H1 (cell line): ENCODE measurements around the gene PDYN. TPM values are rescaled to one million over a fixed set of nuclear protein-coding genes. Genes with fewer than 3 reads are reported as not detected.

ENCODE experiments used
- CTCF ChIA-PET: fragments of 300-600 bp; sonication (Branson Sonifier 250); formaldehyde crosslinking; loops from one replicate; lab custom pipeline; 2021; ENCODE audit not compliant: partially characterized antibody; lab: Charles Lee
- POLR2A ChIA-PET: fragments of 300-600 bp; sonication (Branson Sonifier 250); formaldehyde crosslinking; loops from one replicate; lab custom pipeline; 2021; ENCODE audit warnings: inconsistent platforms; ENCODE audit not compliant: partially characterized antibody; lab: Charles Lee
- DNase-seq, 2 experiments: peaks; one replicate each; pipeline versions ENCODE4 v3.0.0 to v3.0.0-alpha.2; 2010 to 2022; ENCODE audit warnings: low spot score in 2 of 2, low read depth in 1 of 2, mixed read lengths in 1 of 2
- FAIRE-seq: peaks from 2 replicates; lab custom pipeline; 2011; peaks lifted over from hg19 to GRCh38; lab: Jason Lieb, UNC
- H2AFZ ChIP-seq: 2 replicates; pipeline ENCODE4 v1.8.1; 2012; ENCODE audit warnings: low read length, inconsistent platforms
- H2AK5ac ChIP-seq: 2 replicates; pipeline ENCODE4 v1.6.1; 2013; ENCODE audit warnings: low read depth, low read length
- H2BK120ac ChIP-seq: replicated peaks from 2 replicates; pipeline ENCODE3; 2013; ENCODE audit warnings: low read depth, low read length, inconsistent platforms
- H2BK12ac ChIP-seq: 2 replicates; pipeline ENCODE4 v1.6.1; 2013; ENCODE audit warnings: low read depth, low read length
- H2BK15ac ChIP-seq: 2 replicates; pipeline ENCODE4 v1.6.1; 2013; ENCODE audit warnings: low read length
- H2BK20ac ChIP-seq: 2 replicates; pipeline ENCODE4 v1.6.1; 2013; ENCODE audit warnings: low read length
- H2BK5ac ChIP-seq: 2 replicates; pipeline ENCODE4 v1.6.1; 2013; ENCODE audit warnings: low read depth, low read length
- H3K14ac ChIP-seq: 2 replicates; pipeline ENCODE4 v1.6.1; 2013; ENCODE audit warnings: inconsistent platforms; ENCODE audit not compliant: insufficient read length
- H3K18ac ChIP-seq: 2 replicates; pipeline ENCODE4 v1.6.1; 2013; ENCODE audit warnings: low read length; ENCODE audit errors: extremely low read depth
- H3K23ac ChIP-seq: 2 replicates; pipeline ENCODE4 v1.6.1; 2013; ENCODE audit warnings: inconsistent platforms; ENCODE audit not compliant: insufficient read length
- H3K23me2 ChIP-seq: 2 replicates; pipeline ENCODE4 v1.6.1; 2013; ENCODE audit warnings: low read depth, low read length
- H3K27ac ChIP-seq: 2 replicates; pipeline ENCODE4 v1.6.1; 2011; ENCODE audit warnings: low read depth, low read length, inconsistent platforms
- H3K27me3 ChIP-seq, 4 experiments: replicated peaks in 1 of 4; 1 replicate in 1 of 4; 2 replicates in 3 of 4; pipeline versions ENCODE4 v1.6.1 to v1.8.1; 2011 to 2013; ENCODE audit warnings: low read length in 3 of 4, mild to moderate bottlenecking in 3 of 4, inconsistent platforms in 2 of 4, mixed read lengths in 2 of 4, moderate library complexity in 1 of 4; ENCODE audit not compliant: control insufficient read depth in 3 of 4, insufficient read depth in 3 of 4; ENCODE audit errors: extremely low read depth in 1 of 4
- H3K36me3 ChIP-seq, 4 experiments: 2 replicates each; pipeline versions ENCODE4 v1.6.1 to v1.8.1; 2011 to 2013; ENCODE audit warnings: mild to moderate bottlenecking in 4 of 4, low read length in 3 of 4, moderate library complexity in 2 of 4, control low read depth in 1 of 4, inconsistent platforms in 1 of 4; ENCODE audit not compliant: insufficient read depth in 4 of 4, control insufficient read depth in 2 of 4
- H3K4ac ChIP-seq: replicated peaks from 2 replicates; pipeline ENCODE3; 2013; ENCODE audit warnings: low read length, low read depth, mixed read lengths, inconsistent platforms; ENCODE audit not compliant: insufficient read length
- H3K4me1 ChIP-seq, 4 experiments: replicated peaks in 1 of 4; 1 replicate in 1 of 4; 2 replicates in 3 of 4; pipeline versions ENCODE4 v1.6.1 to v1.8.1; 2011 to 2013; ENCODE audit warnings: low read length in 3 of 4, inconsistent platforms in 2 of 4, mixed read lengths in 1 of 4; ENCODE audit not compliant: insufficient read depth in 4 of 4, control insufficient read depth in 3 of 4
- H3K4me2 ChIP-seq, 2 experiments: 2 replicates each; pipeline versions ENCODE4 v1.6.1 to v1.8.1; 2011 to 2013; ENCODE audit warnings: low read depth in 2 of 2, low read length in 2 of 2, control low read depth in 1 of 2, inconsistent platforms in 1 of 2, mild to moderate bottlenecking in 1 of 2; ENCODE audit not compliant: insufficient read depth in 1 of 2
- H3K4me3 ChIP-seq, 4 experiments: fragments of 200-600, 300-600 bp in 1 of 4; sonication (generic), shearing (Covaris generic), sonication (Bioruptor Twin) in 1 of 4; 2 replicates each; pipeline versions ENCODE4 v1.5.1 to v1.8.1; 2011 to 2016; ENCODE audit warnings: low read length in 4 of 4, low read depth in 3 of 4, control low read depth in 2 of 4, inconsistent platforms in 2 of 4, mild to moderate bottlenecking in 2 of 4, mixed read lengths in 1 of 4, moderate library complexity in 1 of 4; ENCODE audit not compliant: insufficient read depth in 2 of 4; ENCODE audit errors: extremely low read depth in 1 of 4
- H3K56ac ChIP-seq: replicated peaks from 2 replicates; pipeline ENCODE3; 2013; ENCODE audit warnings: low read depth, mild to moderate bottlenecking, mixed read lengths, low read length, inconsistent platforms; ENCODE audit not compliant: insufficient read length
- H3K79me1 ChIP-seq: 2 replicates; pipeline ENCODE4 v1.6.1; 2013; ENCODE audit warnings: low read depth, low read length, control low read depth
- H3K79me2 ChIP-seq, 2 experiments: 2 replicates each; pipeline versions ENCODE4 v1.6.1 to v1.8.1; 2012 to 2013; ENCODE audit warnings: low read length in 2 of 2, mild to moderate bottlenecking in 2 of 2, inconsistent platforms in 1 of 2; ENCODE audit not compliant: insufficient read depth in 2 of 2, control insufficient read depth in 1 of 2
- H3K9ac ChIP-seq, 4 experiments: replicated peaks in 1 of 4; 1 replicate in 1 of 4; 2 replicates in 3 of 4; pipeline versions ENCODE4 v1.6.1 to v1.8.1; 2011 to 2013; ENCODE audit warnings: low read depth in 3 of 4, low read length in 3 of 4, control low read depth in 2 of 4, mild to moderate bottlenecking in 2 of 4, moderate library complexity in 2 of 4, inconsistent platforms in 1 of 4; ENCODE audit errors: extremely low read depth in 1 of 4
- H3K9me3 ChIP-seq, 2 experiments: 2 replicates each; pipeline versions ENCODE4 v1.6.1 to v1.8.1; 2012 to 2013; ENCODE audit warnings: mild to moderate bottlenecking in 2 of 2, moderate library complexity in 2 of 2, control low read depth in 1 of 2, inconsistent platforms in 1 of 2, low read depth in 1 of 2, low read length in 1 of 2, mixed read lengths in 1 of 2; ENCODE audit not compliant: insufficient read depth in 2 of 2
- H4K20me1 ChIP-seq, 2 experiments: replicated peaks in 1 of 2; 2 replicates each; pipeline versions ENCODE3 to v1.8.1; 2011 to 2013; ENCODE audit warnings: inconsistent platforms in 2 of 2, low read length in 2 of 2, mild to moderate bottlenecking in 1 of 2; ENCODE audit not compliant: insufficient read depth in 2 of 2, control insufficient read depth in 1 of 2
- H4K5ac ChIP-seq: 2 replicates; pipeline ENCODE4 v1.6.1; 2013; ENCODE audit warnings: low read length, low read depth, mixed read lengths, inconsistent platforms; ENCODE audit not compliant: insufficient read length
- H4K8ac ChIP-seq: 2 replicates; pipeline ENCODE4 v1.8.0; 2013; ENCODE audit warnings: mild to moderate bottlenecking, moderate library complexity, low read length, inconsistent platforms; ENCODE audit not compliant: insufficient read depth; ENCODE audit errors: extremely low read depth
- H4K91ac ChIP-seq: replicated peaks from 2 replicates; pipeline ENCODE3; 2013; ENCODE audit warnings: low read length, mixed read lengths, inconsistent platforms; ENCODE audit not compliant: insufficient read length
- ASH2L ChIP-seq: fragments of 200-600, 300-600 bp; sonication (generic); IDR thresholded peaks from one replicate; pipeline ENCODE4 v1.7.1; 2017; ENCODE audit warnings: low read length
- CBX8 ChIP-seq: fragments of 300-800, 300-1000 bp; sonication (generic); IDR thresholded peaks from 2 replicates; pipeline ENCODE4 v1.7.1; 2016; ENCODE audit warnings: low read depth, low read length, borderline replicate concordance
- CHD2 ChIP-seq: IDR thresholded peaks from 2 replicates; pipeline ENCODE4 v1.6.1; 2012; ENCODE audit warnings: low read length, improper control_type of control experiment
- EGR1 ChIP-seq: IDR thresholded peaks from 2 replicates; pipeline ENCODE4 v1.6.1; 2011; ENCODE audit warnings: low read depth, low read length, borderline replicate concordance
- EZH2 ChIP-seq: fragments of 200-600 bp; sonication (generic); IDR thresholded peaks from 2 replicates; pipeline ENCODE4 v1.7.1; 2012; ENCODE audit warnings: low read depth, mild to moderate bottlenecking, moderate library complexity, low read length, inconsistent platforms; ENCODE audit not compliant: severe bottlenecking
- GABPA ChIP-seq: IDR thresholded peaks from 2 replicates; pipeline ENCODE4 v1.6.1; 2011; ENCODE audit warnings: mild to moderate bottlenecking, low read length, moderate library complexity, borderline replicate concordance; ENCODE audit not compliant: insufficient read depth
- GTF2F1 ChIP-seq: IDR thresholded peaks from 2 replicates; pipeline ENCODE4 v1.6.1; 2012; ENCODE audit warnings: low read depth, low read length, improper control_type of control experiment, borderline replicate concordance
- HDAC6 ChIP-seq: IDR thresholded peaks from one replicate; pipeline ENCODE4 v1.7.1; 2012; ENCODE audit warnings: low read depth, mild to moderate bottlenecking, inconsistent platforms, low read length, moderate library complexity
- JUND ChIP-seq: IDR thresholded peaks from 2 replicates; pipeline ENCODE4 v1.6.1; 2011; ENCODE audit warnings: mild to moderate bottlenecking, improper control_type of control experiment, low read length
- KDM4A ChIP-seq: IDR thresholded peaks from one replicate; pipeline ENCODE4 v1.7.1; 2012; ENCODE audit warnings: low read depth, mild to moderate bottlenecking, moderate library complexity, low read length, inconsistent platforms; ENCODE audit not compliant: severe bottlenecking
- NANOG ChIP-seq: IDR thresholded peaks from 2 replicates; pipeline ENCODE4 v1.6.1; 2011; ENCODE audit warnings: low read length, low read depth, mild to moderate bottlenecking, inconsistent platforms; ENCODE audit not compliant: insufficient read depth, poor library complexity, severe bottlenecking
- RFX5 ChIP-seq: IDR thresholded peaks from 2 replicates; pipeline ENCODE4 v1.6.1; 2011; ENCODE audit warnings: low read depth, low read length, improper control_type of control experiment, borderline replicate concordance
- SP1 ChIP-seq: IDR thresholded peaks from 2 replicates; pipeline ENCODE4 v1.6.1; 2011; ENCODE audit warnings: low read depth, low read length
- SP4 ChIP-seq: IDR thresholded peaks from 2 replicates; pipeline ENCODE4 v1.6.1; 2012; ENCODE audit warnings: low read length, inconsistent platforms
- TAF1 ChIP-seq: IDR thresholded peaks from 2 replicates; pipeline ENCODE4 v1.6.1; 2011; ENCODE audit warnings: mild to moderate bottlenecking, low read depth, low read length
- TBP ChIP-seq: IDR thresholded peaks from 2 replicates; pipeline ENCODE4 v1.6.1; 2011; ENCODE audit warnings: low read depth, low read length, improper control_type of control experiment
- WGBS, 2 experiments: shearing (Covaris generic) in 1 of 2; methylation state at CpG; one replicate each; pipeline versions ENCODE4 v1.1.6 to v1.1.7; 2013 to 2015; ENCODE audit warnings: low lambda C conversion rate in 2 of 2, mixed read lengths in 2 of 2, inconsistent platforms in 1 of 2, low coverage in 1 of 2, missing lambda C conversion rate in 1 of 2; ENCODE audit not compliant: insufficient replicate concordance in 2 of 2, insufficient coverage in 1 of 2, insufficient read length in 1 of 2; ENCODE audit errors: extremely low coverage in 1 of 2, missing lambda C conversion rate in 1 of 2; 5-methylcytosine and 5-hydroxymethylcytosine counted together
- polyA plus RNA-seq, 7 experiments: library from polyadenylated mRNA; depleted of rRNA in 3 of 7; stranded (reverse) in 5 of 7; unstranded in 2 of 7; fragments of >200 nt in 5 of 7; fragments of 200-250 nt in 2 of 7; gene quantifications; 1 replicate in 5 of 7; 2 replicates in 1 of 7; 4 replicates in 1 of 7; pipeline versions ENCODE4 v1.2.1 to v1.2.3, GENCODE V29; 2011 to 2013; ENCODE audit warnings: missing spikeins in 2 of 7, mixed read lengths in 2 of 7
- total RNA-seq: library from RNA; stranded (reverse); fragmentation: NEBNext Ultra II Directional; extraction: Animal tissue kit (Norgen Biotek cat#: 25700); gene quantifications from 2 replicates; pipeline ENCODE4 v1.2.1, GENCODE V29; 2021

PDYN gene
- total and polyA plus RNA-seq, 2 of the 8 experiments (the other 6 are each of a cell fraction or from before 2014, with no cell fraction given), result 0.54 to 0.60 TPM

- no peak overlapping the region for H2BK5ac ChIP-seq
- no peak for TF ChIP-seq TAF1
- no peak for TF ChIP-seq SP4
- TF ChIP-seq EZH2, result no peak
- no peak for TF ChIP-seq ASH2L
- TF ChIP-seq EGR1, result no peak
- TF ChIP-seq HDAC6, result no peak
- no peak for TF ChIP-seq RFX5
- no peak for TF ChIP-seq CBX8
- no peak for TF ChIP-seq NANOG
- no peak for TF ChIP-seq CHD2
- TF ChIP-seq KDM4A, result no peak
- TF ChIP-seq JUND, result no peak
- no peak for TF ChIP-seq TBP
- TF ChIP-seq GTF2F1, result no peak
- TF ChIP-seq GABPA, result no peak
- no peak for TF ChIP-seq SP1
- no peaks in the 10 kb centered on the region for H3K9me3 ChIP-seq
- H3K4ac ChIP-seq, result no peak overlapping the region
- no peak overlapping the region for H3K4me3 ChIP-seq
- no peak overlapping the region for H2AFZ ChIP-seq
- H3K79me2 ChIP-seq, result no peaks in the 10 kb centered on the region
- no peak overlapping the region for H3K18ac ChIP-seq
- H3K4me1 ChIP-seq, result peaks cover 0 to 12% (median 5%) of the 10 kb centered on the region in 4 experiments; a peak in 5 of 7 replicates
- 83% methylated on average over 2 of the region's 2 CpGs; no CpG with 5 or more reads in 1 of the 2 experiments for WGBS, 2 experiments
- POLR2A ChIA-PET, result interaction anchor here (1.1 kb wide), 1 partner anchor 13 kb away, joined by 3 read pairs; no protein-coding TSS in a partner anchor
- H3K27me3 ChIP-seq, result no peaks in the 10 kb centered on the region; a peak in 1 of 7 replicates
- no peaks in the 10 kb centered on the region for H3K79me1 ChIP-seq
- no peaks in the 10 kb centered on the region for H4K20me1 ChIP-seq
- no peak overlapping the region for H3K4me2 ChIP-seq
- H2AK5ac ChIP-seq, result no peak overlapping the region
- DNase-seq (no peak), FAIRE-seq (no peak)
- no peak overlapping the region for H3K9ac ChIP-seq
- CTCF ChIA-PET, result interaction anchor here (1.2 to 1.7 kb wide), 2 partner anchors 48 to 142 kb away, joined by 3 to 5 read pairs; partner anchors contain the start of gene STK35
- no peak overlapping the region for H2BK15ac ChIP-seq
- H3K23ac ChIP-seq, result no peak overlapping the region
- H4K5ac ChIP-seq, result no peak overlapping the region
- H4K91ac ChIP-seq, result no peak overlapping the region
- no peak overlapping the region for H4K8ac ChIP-seq
- H2BK12ac ChIP-seq, result no peak overlapping the region
- H2BK120ac ChIP-seq, result no peak overlapping the region
- no peak overlapping the region for H3K56ac ChIP-seq
- no peak overlapping the region for H3K27ac ChIP-seq
- H3K36me3 ChIP-seq, result no peaks in the 10 kb centered on the region
- no peak overlapping the region for H2BK20ac ChIP-seq
- no peak overlapping the region for H3K14ac ChIP-seq
- no peaks in the 10 kb centered on the region; the same call in 1 of the 2 replicates for H3K23me2 ChIP-seq
Measured at GRCh38 chr20:1959156-1959555, 34.7 kb downstream of the PDYN start.
